Gastrocnemius medialis (tissue), 4 donors: ENCODE results near the gene ZNRF1. TPM values are rescaled to one million over a fixed set of nuclear protein-coding genes. Genes with fewer than 3 reads are reported as not detected.

Experiments
- ATAC-seq, 2 donors: fragments of 150-250 bp; one replicate each; pipeline ENCODE4 v1.9.1; 2016
- DNase-seq, 2 donors: peaks; one replicate each; pipeline ENCODE4 v3.0.0-alpha.2; 2019
- H3K27ac ChIP-seq, 4 donors: fragments of 200-600 bp; sonication (generic); 1 replicate in 1 of 4; 2 replicates in 3 of 4; pipeline ENCODE4 v1.5.1; 2016 to 2018; ENCODE audit warnings: mild to moderate bottlenecking in 2 of 4, moderate library complexity in 1 of 4
- H3K27me3 ChIP-seq, 3 donors: fragments of 200-600 bp; sonication (generic) in 2 of 3; 1 replicate in 1 of 3; 2 replicates in 2 of 3; pipeline versions ENCODE4 v1.5.1 to v1.6.0; 2016 to 2019; ENCODE audit warnings: mild to moderate bottlenecking in 1 of 3, moderate library complexity in 1 of 3
- H3K36me3 ChIP-seq, 2 donors: fragments of 200-600 bp; sonication (generic) in 1 of 2; one replicate each; pipeline ENCODE4 v1.5.1; 2017 to 2018
- H3K4me1 ChIP-seq, 2 donors: fragments of 200-600 bp; sonication (generic) in 1 of 2; one replicate each; pipeline ENCODE4 v1.5.1; 2016 to 2017; ENCODE audit warnings: mild to moderate bottlenecking in 2 of 2
- H3K4me3 ChIP-seq, 4 donors: fragments of 200-600 bp; sonication (generic) in 3 of 4; 1 replicate in 1 of 4; 2 replicates in 3 of 4; pipeline ENCODE4 v1.5.1; 2016 to 2019; ENCODE audit warnings: mild to moderate bottlenecking in 2 of 4
- H3K9me3 ChIP-seq, 3 donors: fragments of 200-600 bp; sonication (generic) in 2 of 3; 1 replicate in 1 of 3; 2 replicates in 2 of 3; pipeline ENCODE4 v1.5.1; 2016 to 2019
- CTCF ChIP-seq, 5 experiments: fragments of 450-650 bp in 3 of 5; fragments of 200-600 bp in 2 of 5; sonication (generic) in 2 of 5; IDR thresholded peaks in 4 of 5; conservative IDR thresholded peaks in 1 of 5; 1 replicate in 4 of 5; 2 replicates in 1 of 5; pipeline ENCODE4 v1.5.1; 2016 to 2019; ENCODE audit warnings: antibody characterized with exemption in 5 of 5, mild to moderate bottlenecking in 3 of 5, moderate library complexity in 3 of 5
- POLR2A ChIP-seq, 2 donors: fragments of 450-650 bp; IDR thresholded peaks; one replicate each; pipeline ENCODE4 v1.6.1; 2017; ENCODE audit warnings: antibody characterized with exemption in 2 of 2, mild to moderate bottlenecking in 2 of 2, moderate library complexity in 2 of 2
- in situ Hi-C, 4 donors: fragments of 200-750 bp; cut with MboI; loops; one replicate each; pipeline versions ENCODE4 v1.15.0 to v1.8.0; 2017; ENCODE audit warnings: low sequenced_read_pairs in 4 of 4
- intact Hi-C: fragments of 100-400 bp; cut with DNase I; formaldehyde crosslinking; loops from one replicate; pipeline ENCODE4 v1.15.1; 2023; ENCODE audit warnings: low total_unique reads
- total RNA-seq, 4 donors: library from RNA; depleted of rRNA; stranded (reverse); fragments of >200 nt; gene quantifications; one replicate each; pipeline versions ENCODE4 v1.1.0 to v1.2.3, GENCODE V29; 2016

The ZNRF1 gene
- total RNA-seq, 4 donors from 2014 or later = 21.7 to 37.1 (median 30.2) TPM

- Histone ChIP-seq H3K27ac (peak overlapping the region; percentile 97 to 100 (median 98)), H3K4me1 (peaks cover 3 to 8% of the 10 kb centered on the region in 2 donors), H3K9me3 (peaks cover 0 to 6% (median 0%) of the 10 kb centered on the region in 3 donors), H3K36me3 (peaks cover 0 to 8% of the 10 kb centered on the region in 2 donors), H3K4me3 (peak overlapping the region; percentile 80 to 100 (median 95)), H3K27me3 (no peaks in the 10 kb centered on the region)
- intact Hi-C loops (loop anchor here (1.0 to 10.0 kb wide), 4 partner anchors 32 to 475 kb away; partner anchors contain the start of genes ADAT1, CFDP1, LDHD and TMEM231), in situ Hi-C loops (no loop called here)
- TF ChIP-seq CTCF (IDR thresholded peaks at IDR 0.05 in 4 of 5, conservative IDR thresholded peaks at IDR 0.05 in 1 of 5) (no peak), POLR2A (IDR thresholded peaks at IDR 0.05) (no peak)
- no peak for DNase-seq
- ATAC-seq = no peak
Observed at GRCh38 chr16:75147968-75148310, 149.1 kb downstream of the ZNRF1 start.

GRCh38 chr16:75148311-75149195 is 149.7 kb downstream of the ZNRF1 start, which contains the start of gene ZFP1:
ZFP1 (plus strand) TSS chr16:75148524; CDS start chr16:75152952, 4,428 bp downstream.
- peaks cover 0 to 14% of the 10 kb centered on the region in 2 donors for H3K36me3 ChIP-seq
- in situ Hi-C loops (no loop called here), intact Hi-C loops (loop anchor here (1.0 to 10.0 kb wide), 4 partner anchors 32 to 474 kb away; partner anchors contain the start of genes ADAT1, CFDP1, LDHD and TMEM231)
- no peaks in the 10 kb centered on the region for H3K27me3 ChIP-seq
- DNase-seq (peak; percentile 92 to 95), ATAC-seq (peak; percentile 97 to 98)
- H3K4me3 ChIP-seq = peak within 1 kb of the TSS; percentile 80 to 100 (median 95)
- H3K27ac ChIP-seq = peak within 1 kb of the TSS; percentile 97 to 100 (median 98)
- H3K9me3 ChIP-seq = peaks cover 0 to 6% (median 0%) of the 10 kb centered on the region in 3 donors
- H3K4me1 ChIP-seq = peaks cover 3 to 8% of the 10 kb centered on the region in 2 donors
- TF ChIP-seq CTCF (IDR thresholded peaks at IDR 0.05 in 4 of 5, conservative IDR thresholded peaks at IDR 0.05 in 1 of 5) (no peak), POLR2A (IDR thresholded peaks at IDR 0.05) (peak; percentile 63 to 74)

DNA sequence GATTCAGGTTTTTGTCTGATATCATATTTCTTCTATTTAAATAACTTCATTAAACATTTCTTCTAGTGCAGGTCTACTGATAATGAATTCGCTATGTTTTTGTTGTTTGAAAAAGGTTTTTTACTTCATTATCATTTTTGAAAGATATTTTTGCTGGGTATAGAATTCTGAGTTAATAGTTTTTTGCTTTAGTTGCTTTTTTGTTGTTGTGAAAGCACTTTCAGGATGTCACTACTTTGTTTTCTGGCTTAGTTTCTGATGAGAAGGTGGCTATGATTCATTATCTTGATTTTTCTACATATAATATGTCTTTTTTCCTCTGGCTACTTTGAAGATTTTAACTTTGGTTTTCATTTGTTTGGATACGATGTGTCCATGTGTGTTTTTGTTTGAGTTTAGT is 153.0 kb downstream of the ZNRF1 start:
- DNase-seq (no peak), ATAC-seq (no peak)
- peaks cover 0 to 30% of the 10 kb centered on the region in 2 donors for H3K36me3 ChIP-seq
- in situ Hi-C loops (no loop called here), intact Hi-C loops (no loop called here)
- TF ChIP-seq CTCF (IDR thresholded peaks at IDR 0.05 in 4 of 5, conservative IDR thresholded peaks at IDR 0.05 in 1 of 5) = no peak
- TF ChIP-seq POLR2A (IDR thresholded peaks at IDR 0.05) = no peak
- H3K4me3 ChIP-seq = no peak overlapping the region
- H3K27me3 ChIP-seq = no peaks in the 10 kb centered on the region
- peaks cover 3 to 8% of the 10 kb centered on the region in 2 donors for H3K4me1 ChIP-seq
- peaks cover 0 to 6% (median 0%) of the 10 kb centered on the region in 3 donors for H3K9me3 ChIP-seq
- H3K27ac ChIP-seq = no peak overlapping the region

GRCh38 chr16:75152635-75153034 is 153.8 kb downstream of the ZNRF1 start:
- Histone ChIP-seq H3K36me3 (peaks cover 0 to 30% of the 10 kb centered on the region in 2 donors), H3K27ac (no peak overlapping the region), H3K27me3 (no peaks in the 10 kb centered on the region), H3K9me3 (peaks cover 0 to 6% (median 0%) of the 10 kb centered on the region in 3 donors), H3K4me3 (no peak overlapping the region), H3K4me1 (peaks cover 3 to 8% of the 10 kb centered on the region in 2 donors)
- DNase-seq (no peak), ATAC-seq (no peak)
- intact Hi-C loops = no loop called here
- in situ Hi-C loops = no loop called here
- TF ChIP-seq CTCF (IDR thresholded peaks at IDR 0.05 in 4 of 5, conservative IDR thresholded peaks at IDR 0.05 in 1 of 5) = no peak
- no peak for TF ChIP-seq POLR2A (IDR thresholded peaks at IDR 0.05)
